Activated CD4-positive, alpha-beta T cell treated with anti-CD3 and anti-CD28 coated beads for 36 hours (primary cell): ENCODE results near the gene SMIM20. TPM values are rescaled to one million over a fixed set of nuclear protein-coding genes. Genes with fewer than 3 reads are reported as not detected.

Experiments used
- ATAC-seq: fragments of 200-7000 bp; cut with Tn5 transposase; one replicate; pipeline ENCODE4 v1.10.0; 2021; ENCODE audit warnings: mild to moderate bottlenecking, moderate library complexity
- CTCF ChIA-PET: fragments of 350-600 bp; sonication (Branson Sonifier 250); formaldehyde crosslinking; loops from one replicate; lab custom pipeline; 2021; ENCODE audit warnings: antibody characterized with exemption; lab: Charles Lee
- POLR2A ChIA-PET: fragments of 350-600 bp; sonication (Branson Sonifier 250); formaldehyde crosslinking; loops from one replicate; lab custom pipeline; 2021; ENCODE audit warnings: antibody characterized with exemption, inconsistent platforms; lab: Charles Lee
- DNase-seq: peaks from one replicate; pipeline ENCODE4 v3.0.0-alpha.2; 2020
- H3K27ac Mint-ChIP-seq: one replicate; pipeline ENCODE4 v1.8.0; 2021; ENCODE audit warnings: mixed read lengths
- H3K27me3 Mint-ChIP-seq: one replicate; pipeline ENCODE4 v1.8.0; 2021; ENCODE audit warnings: mixed read lengths
- H3K36me3 Mint-ChIP-seq: one replicate; pipeline ENCODE4 v1.8.0; 2021; ENCODE audit warnings: low read depth, mixed read lengths
- H3K4me1 Mint-ChIP-seq: one replicate; pipeline ENCODE4 v1.8.0; 2021; ENCODE audit warnings: mixed read lengths
- H3K4me3 Mint-ChIP-seq: one replicate; pipeline ENCODE4 v1.8.0; 2021; ENCODE audit warnings: mild to moderate bottlenecking, moderate library complexity, mixed read lengths
- H3K9me3 Mint-ChIP-seq: one replicate; pipeline ENCODE4 v1.8.0; 2021; ENCODE audit warnings: low read depth, mixed read lengths
- intact Hi-C, 2 experiments: fragments of 100-400 bp; cut with DNase I in 1 of 2; cut with micrococcal nuclease in 1 of 2; formaldehyde crosslinking; loops; one replicate each; pipeline versions ENCODE4 v1.14.2 to v1.15.1; 2022 to 2024; cut with DNase I, micrococcal nuclease
- total RNA-seq, 2 experiments: library from RNA; stranded (reverse); gene quantifications; one replicate each; pipeline ENCODE4 v1.2.3, GENCODE V29; 2021

SMIM20 gene
- total RNA-seq, 2 experiments from 2014 or later: 15.6 to 23.0 TPM

DNA sequence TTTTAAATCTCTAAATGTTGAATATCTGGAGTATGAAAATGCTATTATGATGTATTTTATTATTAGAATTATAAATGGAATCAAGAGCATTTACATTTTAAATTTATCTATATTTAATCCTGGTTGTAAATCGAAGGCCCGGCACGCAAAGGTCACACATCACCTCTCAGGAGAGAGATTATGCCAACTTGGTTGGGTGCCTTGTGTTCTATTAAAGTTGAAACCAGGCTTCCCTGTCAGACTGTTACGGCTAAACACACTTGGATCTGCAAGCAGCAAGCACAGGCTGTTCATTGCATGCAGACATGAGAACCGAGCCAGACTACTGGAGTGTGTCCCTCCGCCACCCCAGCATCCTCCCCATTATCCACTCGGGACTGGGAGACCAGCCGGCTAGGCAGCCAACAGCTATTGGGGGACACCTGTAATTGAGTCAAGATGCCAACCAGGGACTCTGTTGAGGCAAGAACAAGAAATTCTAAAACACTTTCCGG is 34.9 kb upstream of the SMIM20 start:
- POLR2A ChIA-PET: no interaction called here
- H3K27ac Mint-ChIP-seq: no peak overlapping the region
- intact Hi-C loops: no loop called here
- CTCF ChIA-PET: no interaction called here
- peaks cover 7% of the 10 kb centered on the region for H3K27me3 Mint-ChIP-seq
- no peaks in the 10 kb centered on the region for H3K36me3 Mint-ChIP-seq
- H3K4me3 Mint-ChIP-seq: no peak overlapping the region
- DNase-seq: no peak
- no peak for ATAC-seq
- H3K9me3 Mint-ChIP-seq: no peaks in the 10 kb centered on the region
- no peaks in the 10 kb centered on the region for H3K4me1 Mint-ChIP-seq

- H3K9me3 Mint-ChIP-seq: no peaks in the 10 kb centered on the region
- ChIA-PET CTCF (no interaction called here), POLR2A (no interaction called here)
- no peak for DNase-seq
- H3K4me3 Mint-ChIP-seq: no peak overlapping the region
- no peaks in the 10 kb centered on the region for H3K4me1 Mint-ChIP-seq
- peaks cover 7% of the 10 kb centered on the region for H3K27me3 Mint-ChIP-seq
- intact Hi-C loops: no loop called here
- no peak overlapping the region for H3K27ac Mint-ChIP-seq
- no peak for ATAC-seq
- H3K36me3 Mint-ChIP-seq: no peaks in the 10 kb centered on the region
Observed at GRCh38 chr4:25879587-25879986, 34.4 kb upstream of the SMIM20 start.

DNA sequence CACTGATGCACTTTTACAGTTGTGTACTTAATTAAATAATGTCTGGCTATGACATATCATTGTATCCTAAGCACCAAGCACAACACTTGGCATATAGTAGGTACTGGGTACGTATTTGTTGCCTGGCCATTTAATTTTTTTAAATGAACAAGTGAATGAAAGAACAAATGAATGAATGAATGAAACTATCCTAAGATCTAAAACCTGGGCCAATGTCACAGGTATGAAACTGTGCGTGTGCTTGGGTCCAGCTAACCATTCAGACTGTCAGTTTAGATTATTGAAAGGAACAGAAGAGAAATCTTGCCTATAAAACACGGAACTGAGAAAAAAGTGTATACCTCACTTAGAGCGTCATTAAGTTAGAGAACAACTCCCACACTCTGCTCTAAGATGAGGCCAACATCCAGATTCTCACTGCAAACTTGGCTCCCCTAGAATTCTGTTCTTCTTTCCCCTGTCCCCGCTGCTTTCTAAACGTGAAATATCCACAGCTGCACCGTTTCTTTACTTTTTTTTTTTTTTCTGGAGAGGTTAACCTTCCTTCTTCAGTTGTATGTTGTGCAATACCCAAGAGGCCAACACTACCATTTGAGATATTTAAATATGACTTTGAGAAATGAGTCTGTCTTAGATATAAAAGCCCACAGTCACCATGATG is 33.9 kb upstream of the SMIM20 start:
- Mint-ChIP-seq H3K27ac (no peak overlapping the region), H3K4me3 (no peak overlapping the region), H3K27me3 (peaks cover 7% of the 10 kb centered on the region), H3K4me1 (no peaks in the 10 kb centered on the region), H3K36me3 (no peaks in the 10 kb centered on the region), H3K9me3 (no peaks in the 10 kb centered on the region)
- intact Hi-C loops: no loop called here
- DNase-seq (no peak), ATAC-seq (no peak)
- ChIA-PET CTCF (no interaction called here), POLR2A (no interaction called here)

- no peaks in the 10 kb centered on the region for H3K9me3 Mint-ChIP-seq
- DNase-seq: no peak
- H3K4me1 Mint-ChIP-seq: no peaks in the 10 kb centered on the region
- peaks cover 7% of the 10 kb centered on the region for H3K27me3 Mint-ChIP-seq
- POLR2A ChIA-PET: no interaction called here
- no peaks in the 10 kb centered on the region for H3K36me3 Mint-ChIP-seq
- no peak for ATAC-seq
- intact Hi-C loops: no loop called here
- H3K4me3 Mint-ChIP-seq: no peak overlapping the region
- CTCF ChIA-PET: no interaction called here
- H3K27ac Mint-ChIP-seq: no peak overlapping the region
Observed at GRCh38 chr4:25881193-25881592, 32.8 kb upstream of the SMIM20 start.

DNA sequence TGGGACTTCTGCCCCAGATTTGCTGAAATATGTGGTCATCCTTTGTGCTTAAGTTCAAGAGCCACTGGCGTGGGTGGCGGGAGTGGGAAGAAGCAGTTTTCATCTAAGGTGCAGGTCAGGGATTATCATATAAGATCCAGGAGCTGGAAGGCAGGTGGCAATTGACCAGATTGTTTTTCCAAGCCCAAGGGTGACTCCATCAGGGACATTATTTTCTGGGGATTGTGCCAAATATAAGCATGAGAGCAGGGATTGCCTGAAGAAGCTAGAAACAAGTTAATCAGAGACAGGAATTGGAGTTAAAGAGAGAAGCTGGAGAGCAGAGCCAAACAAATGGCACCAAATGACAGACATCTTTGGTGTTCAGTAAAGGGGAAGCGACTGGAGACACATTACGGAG is 31.8 kb upstream of the SMIM20 start:
- ATAC-seq (no peak), DNase-seq (no peak)
- peaks cover 7% of the 10 kb centered on the region for H3K27me3 Mint-ChIP-seq
- H3K36me3 Mint-ChIP-seq: no peaks in the 10 kb centered on the region
- H3K9me3 Mint-ChIP-seq: no peaks in the 10 kb centered on the region
- ChIA-PET POLR2A (no interaction called here), CTCF (no interaction called here)
- intact Hi-C loops: no loop called here
- no peak overlapping the region for H3K27ac Mint-ChIP-seq
- H3K4me1 Mint-ChIP-seq: no peaks in the 10 kb centered on the region
- H3K4me3 Mint-ChIP-seq: no peak overlapping the region

DNA sequence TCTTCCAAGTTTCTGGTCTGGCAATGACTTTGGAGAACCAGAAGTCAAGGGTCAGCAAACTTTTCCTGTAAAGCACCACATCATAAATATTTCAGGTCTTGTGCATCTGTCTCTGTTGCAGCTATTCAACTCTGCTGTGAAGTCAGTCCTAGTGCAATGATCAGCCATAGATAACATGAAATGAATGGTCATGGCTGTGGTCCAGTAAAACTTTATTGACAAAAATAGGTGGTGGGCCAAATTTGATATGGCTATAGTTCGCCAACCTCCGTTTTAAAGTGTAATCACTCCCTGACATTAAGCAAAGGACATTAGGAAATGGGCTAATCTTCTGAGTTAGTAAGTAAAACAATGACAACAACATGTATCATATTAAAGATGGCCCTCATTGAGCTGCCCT is 30.5 kb upstream of the SMIM20 start:
- Mint-ChIP-seq H3K4me1 (no peaks in the 10 kb centered on the region), H3K4me3 (no peak overlapping the region), H3K27me3 (peaks cover 7% of the 10 kb centered on the region), H3K9me3 (no peaks in the 10 kb centered on the region), H3K36me3 (no peaks in the 10 kb centered on the region), H3K27ac (no peak overlapping the region)
- DNase-seq (no peak), ATAC-seq (no peak)
- intact Hi-C loops: no loop called here
- ChIA-PET CTCF (no interaction called here), POLR2A (no interaction called here)

DNA sequence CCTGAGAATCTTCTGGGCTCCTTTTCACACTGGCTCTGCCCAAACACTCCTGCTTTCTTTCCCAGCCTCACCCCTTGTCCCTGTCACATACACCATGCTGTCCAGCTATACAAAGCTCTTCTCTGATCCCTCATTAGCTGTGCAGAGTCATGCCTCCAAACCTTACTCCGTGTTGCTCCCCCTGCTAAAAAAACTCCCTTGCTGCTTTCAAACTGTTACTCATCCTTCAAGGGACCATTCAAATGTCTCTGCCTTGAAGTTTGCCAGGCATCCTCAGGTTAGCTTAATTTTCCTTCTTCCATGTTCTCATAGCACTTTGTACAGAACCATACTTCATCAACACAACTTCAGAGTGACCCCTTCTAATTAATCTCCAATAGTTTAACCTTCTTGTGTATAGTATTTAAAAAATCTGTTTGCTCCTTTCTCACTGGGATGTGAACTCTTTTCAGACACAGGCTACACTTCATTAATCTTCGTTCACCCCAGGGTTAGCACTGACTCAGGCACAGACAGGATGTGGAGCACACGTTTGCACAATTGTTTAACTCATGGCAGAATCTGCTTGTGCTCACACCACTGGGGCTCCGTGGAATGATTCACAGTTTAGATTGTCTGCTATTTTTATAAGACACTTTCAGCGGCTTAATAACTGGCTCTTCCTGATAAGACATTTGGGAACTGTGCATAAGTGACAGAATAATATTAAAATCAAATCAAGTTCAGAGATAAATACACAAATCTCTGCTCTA is 29.8 kb upstream of the SMIM20 start:
- no peaks in the 10 kb centered on the region for H3K36me3 Mint-ChIP-seq
- peaks cover 7% of the 10 kb centered on the region for H3K27me3 Mint-ChIP-seq
- intact Hi-C loops: no loop called here
- ChIA-PET CTCF (interaction anchor here (0.6 kb wide), 1 partner anchor 10 kb away, joined by 3 read pairs; no protein-coding TSS in a partner anchor), POLR2A (no interaction called here)
- H3K27ac Mint-ChIP-seq: no peak overlapping the region
- no peak overlapping the region for H3K4me3 Mint-ChIP-seq
- no peaks in the 10 kb centered on the region for H3K9me3 Mint-ChIP-seq
- DNase-seq (no peak), ATAC-seq (no peak)
- H3K4me1 Mint-ChIP-seq: no peaks in the 10 kb centered on the region

GRCh38 chr4:25888781-25889180 is 25.2 kb upstream of the SMIM20 start:
- Mint-ChIP-seq H3K4me1 (no peaks in the 10 kb centered on the region), H3K27ac (no peak overlapping the region), H3K4me3 (no peak overlapping the region), H3K9me3 (no peaks in the 10 kb centered on the region), H3K36me3 (no peaks in the 10 kb centered on the region), H3K27me3 (no peaks in the 10 kb centered on the region)
- ATAC-seq: no peak
- CTCF ChIA-PET: no interaction called here
- POLR2A ChIA-PET: no interaction called here
- intact Hi-C loops: no loop called here
- DNase-seq: no peak

DNA sequence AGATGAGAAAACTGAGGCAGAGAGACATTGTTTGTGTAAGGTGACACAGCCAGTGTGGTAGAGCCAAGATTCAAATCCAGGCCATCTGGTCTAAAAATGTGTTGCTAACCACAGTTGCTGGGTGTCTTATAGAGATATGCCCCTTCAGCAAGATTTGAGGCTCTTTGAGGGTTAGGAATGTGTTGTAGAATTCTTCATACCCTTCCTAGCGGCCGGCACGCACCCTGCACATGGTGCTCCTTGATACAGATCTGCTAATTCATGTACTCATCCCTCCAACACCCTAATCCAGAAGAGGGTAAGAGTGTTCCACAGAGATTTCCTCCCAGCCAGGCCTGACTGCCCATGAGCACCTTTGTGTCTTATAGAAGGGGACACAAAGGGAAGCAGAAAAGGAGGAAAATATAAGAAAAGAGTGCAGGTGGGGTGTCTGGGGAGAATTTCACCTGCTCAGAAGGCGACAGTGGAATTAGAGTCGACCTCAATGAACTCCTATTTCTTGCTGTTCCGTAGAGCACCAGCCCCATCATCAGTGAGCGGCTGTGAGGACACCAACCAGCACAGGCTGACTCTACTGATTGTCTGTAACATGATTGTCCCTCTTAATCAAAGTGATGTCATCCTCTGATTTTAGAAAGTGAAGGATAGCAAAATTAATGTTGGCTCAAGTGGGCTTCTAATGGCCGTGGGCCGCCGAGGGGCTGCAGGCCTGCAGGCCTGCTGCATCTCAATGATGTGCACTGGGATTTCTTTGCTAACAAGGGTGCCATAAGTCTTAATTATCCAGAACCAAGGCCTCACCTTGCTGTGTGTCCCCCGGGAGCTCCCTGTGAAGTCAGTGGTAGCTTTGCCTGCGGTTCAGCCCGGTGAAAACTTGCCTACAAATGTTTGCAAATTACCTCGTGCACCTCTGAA is 24.2 kb upstream of the SMIM20 start:
- no peak for DNase-seq
- POLR2A ChIA-PET: no interaction called here
- no peak for ATAC-seq
- CTCF ChIA-PET: interaction anchor here (0.7 kb wide), 1 partner anchor 27 kb away, joined by 3 read pairs; no protein-coding TSS in a partner anchor
- intact Hi-C loops: no loop called here
- Mint-ChIP-seq H3K4me3 (no peak overlapping the region), H3K27ac (no peak overlapping the region), H3K27me3 (no peaks in the 10 kb centered on the region), H3K36me3 (no peaks in the 10 kb centered on the region), H3K9me3 (no peaks in the 10 kb centered on the region), H3K4me1 (no peaks in the 10 kb centered on the region)

- no peaks in the 10 kb centered on the region for H3K4me1 Mint-ChIP-seq
- DNase-seq (no peak), ATAC-seq (no peak)
- no peaks in the 10 kb centered on the region for H3K27me3 Mint-ChIP-seq
- CTCF ChIA-PET: interaction anchor here (0.7 kb wide), 1 partner anchor 26 kb away, joined by 3 read pairs; no protein-coding TSS in a partner anchor
- H3K36me3 Mint-ChIP-seq: no peaks in the 10 kb centered on the region
- H3K27ac Mint-ChIP-seq: no peak overlapping the region
- H3K4me3 Mint-ChIP-seq: no peak overlapping the region
- no peaks in the 10 kb centered on the region for H3K9me3 Mint-ChIP-seq
- intact Hi-C loops: no loop called here
- POLR2A ChIA-PET: no interaction called here
Observed at GRCh38 chr4:25890571-25891485, 23.2 kb upstream of the SMIM20 start.

DNA sequence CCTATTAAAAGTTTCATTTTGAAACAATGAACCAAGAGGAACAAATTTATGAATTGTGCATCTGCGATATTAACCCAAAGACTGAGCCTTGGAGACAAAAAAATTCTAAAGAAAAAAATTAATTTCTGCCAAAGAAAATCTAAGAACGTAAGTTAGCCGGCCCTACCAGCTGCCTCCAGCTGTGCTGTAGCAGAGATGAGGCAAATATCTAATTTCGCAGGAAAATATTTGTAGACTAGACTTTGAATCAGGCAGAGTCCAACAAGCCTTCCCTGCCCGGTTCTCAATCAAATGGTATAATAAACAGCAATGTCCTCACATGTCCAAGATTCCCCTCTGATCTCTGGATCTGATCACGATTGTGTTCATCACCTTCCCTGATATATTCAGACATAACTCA is 21.2 kb upstream of the SMIM20 start:
- ATAC-seq: no peak
- intact Hi-C loops: no loop called here

More for the DNA sequence above, 21.2 kb upstream of the SMIM20 start:
- ChIA-PET POLR2A (no interaction called here), CTCF (interaction anchor here (0.6 kb wide), 1 partner anchor 42 kb away, joined by 5 read pairs; no protein-coding TSS in a partner anchor)
- Mint-ChIP-seq H3K27me3 (no peaks in the 10 kb centered on the region), H3K27ac (no peak overlapping the region), H3K9me3 (no peaks in the 10 kb centered on the region), H3K4me1 (no peaks in the 10 kb centered on the region), H3K36me3 (no peaks in the 10 kb centered on the region), H3K4me3 (no peak overlapping the region)
- no peak for DNase-seq
